Prostate gland (tissue), 2 donors: ENCODE results near the gene WFDC5. TPM values are rescaled to one million over a fixed set of nuclear protein-coding genes. Genes with fewer than 3 reads are reported as not detected.

Experiments used
- DNase-seq: peaks from one replicate; pipeline ENCODE4 v3.0.0-alpha.2; 2019; ENCODE audit warnings: low spot score
- H3K27ac ChIP-seq, 2 donors: fragments of 200-600 bp; sonication (generic); 2 replicates each; pipeline ENCODE4 v1.5.1; 2017 to 2019
- H3K27me3 ChIP-seq: fragments of 200-600 bp; sonication (generic); replicated peaks from 2 replicates; pipeline ENCODE4 v1.5.1; 2019; ENCODE audit not compliant: insufficient read depth
- H3K36me3 ChIP-seq, 2 donors: fragments of 200-600 bp; sonication (generic); 1 replicate in 1 of 2; 2 replicates in 1 of 2; pipeline versions ENCODE4 v1.5.1 to v1.8.1; 2017 to 2019
- H3K4me1 ChIP-seq: fragments of 200-600 bp; sonication (generic); replicated peaks from 2 replicates; pipeline ENCODE4 v1.5.1; 2019
- H3K4me3 ChIP-seq, 2 donors: fragments of 200-600 bp; sonication (generic); 2 replicates each; pipeline ENCODE4 v1.5.1; 2017 to 2019
- H3K9me3 ChIP-seq: fragments of 200-600 bp; sonication (generic); 2 replicates; pipeline ENCODE4 v1.5.1; 2017
- CTCF ChIP-seq, 4 experiments: fragments of 200-600 bp in 2 of 4; fragments of 450-650 bp in 2 of 4; sonication (generic) in 2 of 4; IDR thresholded peaks; 1 replicate in 3 of 4; 2 replicates in 1 of 4; pipeline ENCODE4 v1.5.1; 2016 to 2019; ENCODE audit warnings: antibody characterized with exemption in 4 of 4, mild to moderate bottlenecking in 2 of 4, moderate library complexity in 2 of 4
- POLR2A ChIP-seq: fragments of 450-650 bp; IDR thresholded peaks from one replicate; pipeline ENCODE4 v1.6.1; 2016; ENCODE audit warnings: antibody characterized with exemption, mild to moderate bottlenecking
- POLR2AphosphoS5 ChIP-seq: sonication (generic); formaldehyde crosslinking; IDR thresholded peaks from one replicate; pipeline ENCODE4 v1.6.1; 2017; ENCODE audit warnings: antibody characterized with exemption
- WGBS: methylation state at CpG from one replicate; pipeline ENCODE4 v1.1.5; 2018; 5-methylcytosine and 5-hydroxymethylcytosine counted together
- intact Hi-C: fragments of 100-400 bp; cut with DNase I; formaldehyde crosslinking; loops from one replicate; pipeline ENCODE4 v1.14.2; 2022
- total RNA-seq, 2 donors: library from RNA; depleted of rRNA; stranded (reverse); fragments of >200 nt; gene quantifications; one replicate each; pipeline ENCODE4 v1.1.0, GENCODE V29; 2016

The WFDC5 gene
- total RNA-seq, 2 donors from 2014 or later: 1.0 to 2.3 TPM

DNA sequence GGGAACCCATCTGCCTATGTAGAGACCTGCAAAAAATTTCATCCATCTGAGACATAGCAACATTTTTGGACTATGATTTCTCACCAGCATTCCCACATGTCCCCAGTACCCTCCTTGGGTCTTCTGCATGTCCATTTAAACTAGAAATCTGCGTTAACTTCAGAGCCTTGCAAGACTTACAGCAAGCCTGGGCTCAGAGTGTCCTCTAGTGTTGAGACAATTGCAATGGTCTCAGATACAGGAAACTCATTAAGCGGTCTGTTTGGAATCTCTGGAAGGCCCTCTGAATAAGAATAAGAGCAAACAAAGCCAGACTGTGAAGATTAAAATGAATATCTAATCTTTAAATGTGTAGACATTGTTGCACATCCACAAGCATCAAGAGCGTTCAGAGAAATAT lies 39.2 kb upstream of the WFDC5 start:
- H3K4me1 ChIP-seq: no peaks in the 10 kb centered on the region
- WGBS: 78% methylated on average over 3 of the region's 3 CpGs

DNA sequence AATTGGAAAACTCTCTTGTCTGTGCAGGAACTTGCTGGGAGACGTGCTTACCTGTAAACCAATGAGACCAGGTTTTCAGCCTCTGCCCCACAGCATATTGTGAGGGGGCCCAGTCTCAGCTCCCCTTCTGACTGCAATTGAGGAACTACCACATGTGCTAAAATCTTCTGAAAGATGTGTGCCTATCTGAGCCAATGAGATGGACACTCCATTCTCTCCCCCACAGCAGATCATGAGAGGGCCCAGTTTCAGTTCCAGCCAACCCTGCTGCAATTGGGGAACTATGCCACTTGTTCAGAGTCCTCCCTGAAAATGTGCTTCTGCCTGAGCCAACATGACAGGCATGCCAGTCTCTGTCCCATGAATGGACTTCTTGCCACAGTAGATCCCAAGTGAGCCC lies 38.8 kb upstream of the WFDC5 start:
- Histone ChIP-seq H3K36me3 (no peaks in the 10 kb centered on the region), H3K9me3 (no peaks in the 10 kb centered on the region), H3K4me1 (no peaks in the 10 kb centered on the region), H3K27ac (no peak overlapping the region), H3K27me3 (no peaks in the 10 kb centered on the region), H3K4me3 (no peak overlapping the region)
- 67% methylated on average over 1 of the region's 1 CpG for WGBS
- TF ChIP-seq POLR2AphosphoS5 (no peak), POLR2A (no peak)
- intact Hi-C loops: no loop called here
- no peak for DNase-seq

More for the DNA sequence above, 39.2 kb upstream of the WFDC5 start:
- TF ChIP-seq CTCF (IDR thresholded peaks at IDR 0.05) (no peak), POLR2AphosphoS5 (no peak)
- Histone ChIP-seq H3K27me3 (no peaks in the 10 kb centered on the region), H3K4me3 (no peak overlapping the region), H3K9me3 (no peaks in the 10 kb centered on the region), H3K27ac (no peak overlapping the region), H3K36me3 (no peaks in the 10 kb centered on the region)
- DNase-seq: no peak
- intact Hi-C loops: no loop called here

GRCh38 chr20:45153147-45153546 lies 38.2 kb upstream of the WFDC5 start:
- no peak for DNase-seq
- no peak for TF ChIP-seq CTCF (IDR thresholded peaks at IDR 0.05)
- no peak for TF ChIP-seq POLR2AphosphoS5
- TF ChIP-seq POLR2A: no peak
- H3K27me3 ChIP-seq: no peaks in the 10 kb centered on the region
- WGBS: 40% methylated on average over 3 of the region's 3 CpGs
- H3K9me3 ChIP-seq: no peaks in the 10 kb centered on the region
- H3K27ac ChIP-seq: no peak overlapping the region
- no peak overlapping the region for H3K4me3 ChIP-seq
- no peaks in the 10 kb centered on the region for H3K36me3 ChIP-seq
- no peaks in the 10 kb centered on the region for H3K4me1 ChIP-seq
- intact Hi-C loops: no loop called here

- 81% methylated on average over 2 of the region's 2 CpGs for WGBS
- no peaks in the 10 kb centered on the region for H3K27me3 ChIP-seq
- H3K4me3 ChIP-seq: no peak overlapping the region
- no peaks in the 10 kb centered on the region for H3K4me1 ChIP-seq
- TF ChIP-seq POLR2A: no peak
- TF ChIP-seq CTCF (IDR thresholded peaks at IDR 0.05): no peak
- TF ChIP-seq POLR2AphosphoS5: no peak
- no peaks in the 10 kb centered on the region for H3K36me3 ChIP-seq
- DNase-seq: no peak
- H3K27ac ChIP-seq: no peak overlapping the region
- H3K9me3 ChIP-seq: no peaks in the 10 kb centered on the region
- intact Hi-C loops: no loop called here
Measured at GRCh38 chr20:45152405-45152804, 37.4 kb upstream of the WFDC5 start.

- DNase-seq: no peak
- Histone ChIP-seq H3K27ac (no peak overlapping the region), H3K9me3 (no peaks in the 10 kb centered on the region), H3K4me3 (no peak overlapping the region), H3K36me3 (no peaks in the 10 kb centered on the region), H3K4me1 (no peaks in the 10 kb centered on the region), H3K27me3 (no peaks in the 10 kb centered on the region)
- intact Hi-C loops: no loop called here
- no peak for TF ChIP-seq CTCF (IDR thresholded peaks at IDR 0.05)
- 91% methylated on average over 3 of the region's 3 CpGs for WGBS
Measured at GRCh38 chr20:45149062-45149461, 34.1 kb upstream of the WFDC5 start.
